ENCODE data around the gene DKK2. TPM values are rescaled to one million over a fixed set of nuclear protein-coding genes. Genes with fewer than 3 reads are reported as not detected.

The DKK2 gene
- total and polyA plus RNA-seq, 9 of the 15 experiments (the other 6 are each of a cell fraction or from before 2014, with no cell fraction given) = not detected

DNA sequence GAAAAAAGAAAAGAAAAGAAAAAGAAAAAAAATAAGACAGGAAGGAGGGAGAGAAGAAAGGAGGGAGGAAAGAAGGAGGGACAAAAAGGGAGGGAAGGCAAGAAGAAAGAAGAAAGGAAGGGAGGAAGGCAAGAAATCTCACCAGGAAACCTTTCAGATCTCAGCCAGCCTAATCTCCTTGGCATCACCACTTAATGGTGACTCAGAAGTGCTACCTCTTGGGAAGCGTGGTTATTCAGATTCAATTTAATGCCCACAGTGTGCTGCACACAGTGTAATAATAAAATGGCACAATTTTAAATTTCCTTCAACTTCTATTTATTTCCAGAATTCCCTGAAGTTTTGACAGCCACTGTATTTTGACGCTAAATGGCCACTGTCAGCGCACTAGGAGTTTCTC is 50.3 kb downstream of the DKK2 start:
- Histone ChIP-seq H3K27me3 (ENCODE audit: control insufficient read depth in 2 of 2, insufficient read depth in 2 of 2, low read length in 2 of 2) (no peaks in the 10 kb centered on the region), H3K79me2 (ENCODE audit: control insufficient read depth, insufficient read depth, low read length) (no peaks in the 10 kb centered on the region), H3K4me2 (ENCODE audit: insufficient read depth, low read length) (no peak overlapping the region), H3K4me3 (no peak overlapping the region), H3K4me1 (replicated peaks in 1 of 2; ENCODE audit: control insufficient read depth in 2 of 2, insufficient read depth in 2 of 2, low read length in 2 of 2) (no peaks in the 10 kb centered on the region), H3K27ac (ENCODE audit: extremely low read depth, low read depth, low read length) (no peak overlapping the region), H3K9me3 (replicated peaks; ENCODE audit: control insufficient read depth, insufficient read depth, low read depth, low read length) (peaks cover 2% of the 10 kb centered on the region; the same call in 1 of the 2 replicates), H4K20me1 (replicated peaks; ENCODE audit: control insufficient read depth, insufficient read depth, low read length) (no peaks in the 10 kb centered on the region), H3K36me3 (ENCODE audit: control insufficient read depth, insufficient read depth, low read length) (no peaks in the 10 kb centered on the region), H2AFZ (ENCODE audit: low read depth, low read length) (no peak overlapping the region), H3K9me1 (ENCODE audit: control insufficient read depth, insufficient read depth, low read length) (no peaks in the 10 kb centered on the region), H3K9ac (ENCODE audit: insufficient read depth in 1 of 2, low read depth in 2 of 2, low read length in 2 of 2) (no peak overlapping the region)
- intact Hi-C loops (cut with micrococcal nuclease) = no loop called here
- BruUV-seq (replicated peaks) = no TSS peak
- WGBS (ENCODE audit: insufficient coverage, low coverage, missing lambda C conversion rate) = 0% methylated on average over 3 of the region's 3 CpGs
- CTCF ChIA-PET (ENCODE audit: low intra/inter-chr PET ratio) = no interaction called here
- DNase-seq (ENCODE audit: extremely low read depth in 1 of 4, low spot score in 3 of 4) = no peak
- FAIRE-seq = no peak
- in situ Hi-C loops (cut with MboI) = no loop called here
- POLR2A ChIA-PET = no interaction called here
- no peak for ATAC-seq
- TF ChIP-seq ESRRA (IDR thresholded peaks at IDR 0.05; ENCODE audit: borderline replicate concordance, low read depth) (no peak), ZEB2 (IDR thresholded peaks at IDR 0.05) (no peak), ZNF766 (CRISPR knock-in tag; conservative IDR thresholded peaks at IDR 0.05) (no peak), ZNF239 (CRISPR knock-in tag; IDR thresholded peaks at IDR 0.05) (no peak), NFIX (CRISPR knock-in tag; IDR thresholded peaks at IDR 0.05; ENCODE audit: low read depth) (no peak), PCBP2 (IDR thresholded peaks at IDR 0.05; ENCODE audit: low read depth, low read length, poor library complexity, severe bottlenecking) (no peak), SMC3 (conservative IDR thresholded peaks at IDR 0.05; ENCODE audit: insufficient read depth, low read depth, low read length) (no peak), SNRNP70 (optimal IDR thresholded peaks at IDR 0.05; ENCODE audit: low read depth, low read length) (no peak), TRIM24 (IDR thresholded peaks at IDR 0.05) (no peak)
- TF ChIP-seq, protein P1, sequence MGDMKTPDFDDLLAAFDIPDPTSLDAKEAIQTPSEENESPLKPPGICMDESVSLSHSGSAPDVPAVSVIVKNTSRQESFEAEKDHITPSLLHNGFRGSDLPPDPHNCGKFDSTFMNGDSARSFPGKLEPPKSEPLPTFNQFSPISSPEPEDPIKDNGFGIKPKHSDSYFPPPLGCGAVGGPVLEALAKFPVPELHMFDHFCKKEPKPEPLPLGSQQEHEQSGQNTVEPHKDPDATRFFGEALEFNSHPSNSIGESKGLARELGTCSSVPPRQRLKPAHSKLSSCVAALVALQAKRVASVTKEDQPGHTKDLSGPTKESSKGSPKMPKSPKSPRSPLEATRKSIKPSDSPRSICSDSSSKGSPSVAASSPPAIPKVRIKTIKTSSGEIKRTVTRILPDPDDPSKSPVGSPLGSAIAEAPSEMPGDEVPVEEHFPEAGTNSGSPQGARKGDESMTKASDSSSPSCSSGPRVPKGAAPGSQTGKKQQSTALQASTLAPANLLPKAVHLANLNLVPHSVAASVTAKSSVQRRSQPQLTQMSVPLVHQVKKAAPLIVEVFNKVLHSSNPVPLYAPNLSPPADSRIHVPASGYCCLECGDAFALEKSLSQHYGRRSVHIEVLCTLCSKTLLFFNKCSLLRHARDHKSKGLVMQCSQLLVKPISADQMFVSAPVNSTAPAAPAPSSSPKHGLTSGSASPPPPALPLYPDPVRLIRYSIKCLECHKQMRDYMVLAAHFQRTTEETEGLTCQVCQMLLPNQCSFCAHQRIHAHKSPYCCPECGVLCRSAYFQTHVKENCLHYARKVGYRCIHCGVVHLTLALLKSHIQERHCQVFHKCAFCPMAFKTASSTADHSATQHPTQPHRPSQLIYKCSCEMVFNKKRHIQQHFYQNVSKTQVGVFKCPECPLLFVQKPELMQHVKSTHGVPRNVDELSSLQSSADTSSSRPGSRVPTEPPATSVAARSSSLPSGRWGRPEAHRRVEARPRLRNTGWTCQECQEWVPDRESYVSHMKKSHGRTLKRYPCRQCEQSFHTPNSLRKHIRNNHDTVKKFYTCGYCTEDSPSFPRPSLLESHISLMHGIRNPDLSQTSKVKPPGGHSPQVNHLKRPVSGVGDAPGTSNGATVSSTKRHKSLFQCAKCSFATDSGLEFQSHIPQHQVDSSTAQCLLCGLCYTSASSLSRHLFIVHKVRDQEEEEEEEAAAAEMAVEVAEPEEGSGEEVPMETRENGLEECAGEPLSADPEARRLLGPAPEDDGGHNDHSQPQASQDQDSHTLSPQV (IDR thresholded peaks at IDR 0.05) = no peak
- TF ChIP-seq, protein P2, sequence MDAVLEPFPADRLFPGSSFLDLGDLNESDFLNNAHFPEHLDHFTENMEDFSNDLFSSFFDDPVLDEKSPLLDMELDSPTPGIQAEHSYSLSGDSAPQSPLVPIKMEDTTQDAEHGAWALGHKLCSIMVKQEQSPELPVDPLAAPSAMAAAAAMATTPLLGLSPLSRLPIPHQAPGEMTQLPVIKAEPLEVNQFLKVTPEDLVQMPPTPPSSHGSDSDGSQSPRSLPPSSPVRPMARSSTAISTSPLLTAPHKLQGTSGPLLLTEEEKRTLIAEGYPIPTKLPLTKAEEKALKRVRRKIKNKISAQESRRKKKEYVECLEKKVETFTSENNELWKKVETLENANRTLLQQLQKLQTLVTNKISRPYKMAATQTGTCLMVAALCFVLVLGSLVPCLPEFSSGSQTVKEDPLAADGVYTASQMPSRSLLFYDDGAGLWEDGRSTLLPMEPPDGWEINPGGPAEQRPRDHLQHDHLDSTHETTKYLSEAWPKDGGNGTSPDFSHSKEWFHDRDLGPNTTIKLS (IDR thresholded peaks at IDR 0.05; ENCODE audit: borderline replicate concordance, low read depth) = no peak
- TF ChIP-seq, protein P3, sequence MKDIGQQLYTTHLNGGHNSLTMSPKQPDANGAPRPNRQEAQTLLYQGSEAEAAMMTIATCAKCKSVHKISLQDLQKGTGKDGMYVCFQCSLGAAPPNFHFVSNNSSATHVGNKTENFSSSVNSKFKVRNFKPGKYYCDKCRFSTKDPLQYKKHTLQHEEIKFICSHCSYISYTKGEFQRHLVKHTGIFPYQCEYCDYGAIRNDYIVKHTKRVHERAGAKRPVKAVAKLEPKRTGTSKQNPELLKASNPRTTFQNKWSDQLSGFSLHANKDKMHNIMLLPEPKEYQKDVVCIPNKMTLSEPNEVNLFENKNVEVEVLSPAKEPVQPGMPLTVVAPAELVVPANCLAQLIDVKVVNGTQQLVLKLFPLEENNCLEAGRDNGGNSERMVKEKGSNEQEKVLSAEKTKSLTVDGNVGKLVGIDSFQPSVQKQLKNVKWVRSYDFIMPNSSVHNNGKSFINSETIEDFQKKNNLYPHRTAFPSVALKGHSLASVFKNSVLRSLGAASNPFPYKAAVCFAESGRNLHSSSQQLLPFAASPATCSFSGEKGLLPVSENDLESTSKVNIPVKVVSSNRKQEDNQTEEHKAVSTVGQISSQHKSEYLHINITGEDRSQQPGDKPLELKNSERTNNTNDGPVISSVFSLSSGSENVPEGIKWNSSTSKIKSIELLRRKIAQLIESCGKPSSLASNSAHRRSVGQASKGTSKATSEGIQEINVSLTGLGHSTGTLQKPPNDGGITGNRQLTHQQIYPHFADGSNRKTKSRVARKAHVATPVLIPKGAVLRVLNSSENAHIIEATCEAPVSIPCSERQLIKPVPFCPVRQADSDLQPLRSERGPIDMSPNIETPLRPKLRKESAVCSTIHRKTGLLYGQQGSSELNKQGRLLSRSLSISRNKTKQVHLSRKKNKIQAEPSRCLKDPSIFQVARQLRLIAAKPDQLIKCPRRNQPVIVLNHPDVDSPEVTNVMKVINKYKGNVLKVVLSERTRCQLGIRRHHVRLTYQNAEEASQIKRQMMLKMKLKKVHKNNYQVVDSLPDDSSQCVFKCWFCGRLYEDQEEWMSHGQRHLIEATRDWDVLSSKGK (CRISPR knock-in tag; IDR thresholded peaks at IDR 0.05) = no peak
- TF ChIP-seq, protein P4, sequence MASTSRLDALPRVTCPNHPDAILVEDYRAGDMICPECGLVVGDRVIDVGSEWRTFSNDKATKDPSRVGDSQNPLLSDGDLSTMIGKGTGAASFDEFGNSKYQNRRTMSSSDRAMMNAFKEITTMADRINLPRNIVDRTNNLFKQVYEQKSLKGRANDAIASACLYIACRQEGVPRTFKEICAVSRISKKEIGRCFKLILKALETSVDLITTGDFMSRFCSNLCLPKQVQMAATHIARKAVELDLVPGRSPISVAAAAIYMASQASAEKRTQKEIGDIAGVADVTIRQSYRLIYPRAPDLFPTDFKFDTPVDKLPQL (IDR thresholded peaks at IDR 0.05; ENCODE audit: extremely low read depth, insufficient read length) = no peak
